ENCODE data around the gene ISYNA1.
A peak's percentile ranks its signal among the peaks of the same experiment; 100 is the strongest.

The ISYNA1 gene

DNA sequence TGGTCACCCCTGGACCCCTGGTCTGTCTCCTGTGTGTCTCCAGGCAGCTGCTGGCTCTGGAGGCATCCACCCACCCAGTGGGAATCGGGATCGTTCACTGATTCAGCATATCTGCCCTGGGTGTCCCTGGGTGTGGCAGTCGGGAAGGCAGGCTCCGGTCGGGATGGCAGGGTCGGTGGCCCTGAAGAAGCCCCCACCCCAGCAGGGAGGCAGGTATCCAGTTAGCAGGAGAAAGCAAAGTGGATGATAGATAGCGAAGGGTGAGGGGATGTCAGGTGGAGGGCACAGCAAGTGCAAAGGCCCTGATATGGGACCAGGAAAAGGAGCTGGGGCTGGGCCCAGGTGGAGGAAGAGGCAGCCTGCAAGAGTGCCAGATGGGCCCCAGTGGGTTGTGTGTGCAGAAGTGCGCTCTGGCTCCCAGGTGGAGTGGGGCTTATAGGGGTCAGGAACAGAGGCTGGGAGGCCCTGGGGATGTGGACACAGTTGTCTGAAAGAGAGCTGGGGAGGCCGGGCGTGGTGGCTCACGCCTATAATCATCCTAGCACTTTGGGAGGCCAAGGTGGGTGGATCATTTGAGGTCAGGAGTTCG, 16.5 kb downstream of the ISYNA1 start:
- FAIRE-seq (no peak), DNase-seq (ENCODE audit: insufficient read length) (no peak)
- TF ChIP-seq POLR2A (IDR thresholded peaks at IDR 0.05; ENCODE audit: low read depth, low read length) (no peak), POLR2AphosphoS5 (IDR thresholded peaks at IDR 0.05; ENCODE audit: low read depth, low read length) (no peak)

DNA sequence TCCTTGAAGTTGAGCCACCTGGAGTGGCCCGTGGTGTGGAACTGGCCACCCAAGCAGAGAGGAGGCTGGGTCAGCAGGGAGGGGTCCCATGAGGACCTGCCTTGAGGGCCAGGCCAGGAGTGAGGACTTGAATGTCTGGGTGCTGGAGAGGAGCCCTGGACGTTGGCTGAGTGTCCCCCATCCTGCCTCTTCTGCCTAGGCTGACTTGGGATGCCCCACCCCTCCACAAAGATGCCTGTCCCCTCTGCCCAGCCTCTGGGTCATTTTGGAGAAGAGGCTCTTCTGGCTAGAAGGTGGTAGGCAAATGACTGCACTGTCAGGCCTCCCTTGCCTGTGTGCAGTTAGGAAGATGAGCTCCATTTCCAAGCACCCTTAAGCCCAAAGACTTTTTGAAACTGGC, 17.0 kb downstream of the ISYNA1 start:
- no peak for FAIRE-seq
- no peak for DNase-seq (ENCODE audit: insufficient read length)
- TF ChIP-seq POLR2AphosphoS5 (IDR thresholded peaks at IDR 0.05; ENCODE audit: low read depth, low read length) (no peak), TAF1 (IDR thresholded peaks at IDR 0.05; ENCODE audit: borderline replicate concordance, low read depth, low read length) (no peak), POLR2A (IDR thresholded peaks at IDR 0.05; ENCODE audit: low read depth, low read length) (no peak)

DNA sequence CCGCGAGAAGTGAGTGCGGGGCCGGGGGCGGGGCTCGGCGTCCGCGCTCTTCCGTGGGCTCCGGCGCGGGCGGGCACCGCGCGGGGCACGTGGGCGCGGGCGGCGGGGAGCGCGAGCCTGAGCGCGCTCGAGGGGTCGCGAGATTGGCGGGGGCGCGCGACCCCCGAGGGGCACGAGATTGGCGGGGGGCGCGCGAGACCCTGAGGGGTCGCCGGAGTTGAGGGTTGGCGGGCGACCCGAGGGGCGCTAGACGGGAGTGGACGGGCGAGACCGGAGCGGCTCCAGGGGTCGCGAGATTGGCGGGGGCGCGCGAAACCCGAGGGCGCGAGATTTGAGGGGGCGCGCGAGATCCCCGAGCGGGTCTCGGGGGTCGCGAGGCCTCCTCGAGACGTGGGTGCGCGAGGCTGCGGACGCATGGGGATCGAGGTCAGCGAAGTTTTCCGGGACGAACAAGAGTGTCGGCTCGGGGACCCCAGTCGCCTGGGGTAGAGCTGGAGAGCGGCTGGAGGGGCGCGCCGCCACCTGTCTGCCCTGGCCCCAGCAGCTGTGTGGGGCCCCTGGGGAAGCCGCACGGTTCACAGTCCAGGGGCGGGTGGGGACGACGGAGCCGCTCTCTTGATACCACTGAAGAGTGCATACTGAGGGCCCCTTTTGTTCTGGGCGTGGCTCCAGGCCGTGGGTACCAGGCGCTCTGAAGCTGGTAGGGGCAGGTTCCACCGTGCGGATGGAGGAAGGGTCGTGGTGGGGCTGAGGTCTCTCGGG, 18.1 kb downstream of the ISYNA1 start:
- FAIRE-seq (peak; percentile 36), DNase-seq (ENCODE audit: insufficient read length) (no peak)
- TF ChIP-seq TAF1 (IDR thresholded peaks at IDR 0.05; ENCODE audit: borderline replicate concordance, low read depth, low read length) (no peak), POLR2AphosphoS5 (IDR thresholded peaks at IDR 0.05; ENCODE audit: low read depth, low read length) (no peak; the same call in 1 of the 2 replicates), POLR2A (IDR thresholded peaks at IDR 0.05; ENCODE audit: low read depth, low read length) (peak; percentile 35; the same call in 1 of the 2 replicates)

DNA sequence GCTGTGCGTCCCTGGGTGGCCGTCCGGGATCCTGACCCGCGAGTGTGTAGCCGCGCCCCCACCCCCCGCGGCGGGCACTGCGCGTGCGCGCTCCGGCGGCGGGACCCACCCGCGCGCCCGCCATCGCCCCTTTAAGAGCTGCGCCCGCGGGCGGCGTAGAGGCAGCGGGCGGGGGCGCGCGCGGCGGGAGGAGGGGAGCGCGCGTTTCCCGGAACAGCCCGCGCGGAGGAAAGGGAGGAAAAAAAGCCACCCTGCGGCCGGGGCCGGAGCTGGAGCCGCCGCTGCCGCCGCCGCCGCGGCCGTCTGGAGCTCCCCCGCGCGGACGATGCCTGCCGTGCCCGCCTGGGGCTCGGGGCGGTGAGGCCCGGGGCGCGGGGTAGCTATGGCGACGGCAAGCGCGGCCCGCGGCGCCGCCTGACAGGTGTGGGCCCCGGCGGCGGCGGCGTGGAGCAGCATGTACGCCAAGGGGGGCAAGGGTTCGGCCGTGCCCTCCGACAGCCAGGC, 18.7 kb downstream of the ISYNA1 start, which contains the start of gene SSBP4:
Gene SSBP4 (plus strand): TSS at position 204 of the 504 bp plus-strand sequence. CDS start 251 bp downstream, at position 455.
- DNase-seq (ENCODE audit: insufficient read length) (peak; percentile 92), FAIRE-seq (peak; percentile 92)
- TF ChIP-seq POLR2AphosphoS5 (IDR thresholded peaks at IDR 0.05; ENCODE audit: low read depth, low read length) (no peak), POLR2A (IDR thresholded peaks at IDR 0.05; ENCODE audit: low read depth, low read length) (peak; percentile 9; the same call in 1 of the 2 replicates), TAF1 (IDR thresholded peaks at IDR 0.05; ENCODE audit: borderline replicate concordance, low read depth, low read length) (no peak)

DNA sequence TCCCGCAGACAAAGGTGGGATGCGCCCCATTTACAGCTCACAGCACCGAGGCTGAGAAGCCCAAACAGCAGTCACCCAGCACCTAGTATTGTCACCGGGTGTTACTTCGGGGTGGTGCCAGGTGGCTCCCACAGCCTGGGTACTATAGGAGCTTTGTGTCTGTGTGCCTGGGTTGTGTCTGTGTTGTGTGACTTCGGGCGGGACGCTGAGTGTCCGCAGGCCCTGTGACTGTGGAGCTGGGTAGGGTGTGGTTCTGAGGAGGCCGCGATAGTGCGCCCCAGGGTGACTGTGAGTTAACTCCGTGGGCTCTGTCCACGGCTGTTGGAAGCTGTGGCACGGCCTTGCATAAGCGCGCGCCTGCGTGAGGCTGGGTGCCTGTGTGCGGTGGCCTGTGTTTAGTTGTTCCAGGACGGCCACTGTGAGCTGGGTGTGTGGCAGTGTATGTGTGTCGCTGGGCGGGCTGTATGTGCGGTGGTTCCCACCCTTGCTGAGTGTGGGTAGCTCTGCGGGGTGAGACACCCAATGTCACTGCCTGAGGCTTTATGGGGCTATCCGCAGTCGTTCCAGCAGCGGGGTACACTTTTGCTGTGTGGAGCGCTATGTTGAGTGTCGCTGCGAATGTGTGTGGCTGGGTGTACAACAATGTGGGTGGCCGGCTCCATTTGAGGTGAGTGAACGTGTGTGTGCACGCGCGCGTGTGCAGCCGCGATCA, 19.3 kb downstream of the ISYNA1 start:
- DNase-seq (ENCODE audit: insufficient read length) (no peak), FAIRE-seq (no peak)
- no peak for TF ChIP-seq POLR2A (IDR thresholded peaks at IDR 0.05; ENCODE audit: low read depth, low read length)
- TF ChIP-seq POLR2AphosphoS5 (IDR thresholded peaks at IDR 0.05; ENCODE audit: low read depth, low read length), result no peak
- TF ChIP-seq TAF1 (IDR thresholded peaks at IDR 0.05; ENCODE audit: borderline replicate concordance, low read depth, low read length), result no peak

DNA sequence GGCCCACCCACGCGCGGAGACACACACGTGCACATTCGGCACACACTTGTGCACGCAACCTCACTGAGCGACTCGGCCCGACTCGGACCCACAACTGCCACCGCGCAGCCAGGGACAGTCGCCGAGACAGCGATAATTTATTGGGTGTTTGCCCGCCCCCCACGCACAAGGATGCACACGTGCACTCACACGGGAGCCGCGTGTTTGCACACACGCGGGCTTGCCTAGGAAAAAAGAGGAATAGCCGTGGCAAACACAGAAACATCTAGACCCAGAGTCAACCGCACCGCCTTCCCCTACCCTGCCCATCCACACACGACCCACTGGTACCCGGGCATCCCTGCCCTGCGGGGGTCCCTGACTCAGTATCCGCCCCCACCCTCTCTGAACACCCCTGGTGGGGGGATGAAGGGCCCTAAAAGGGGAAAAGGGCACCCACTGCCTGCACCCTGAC, 19.9 kb downstream of the ISYNA1 start:
- FAIRE-seq (peak; percentile 57), DNase-seq (ENCODE audit: insufficient read length) (no peak)
- TF ChIP-seq POLR2AphosphoS5 (IDR thresholded peaks at IDR 0.05; ENCODE audit: low read depth, low read length) (no peak), POLR2A (IDR thresholded peaks at IDR 0.05; ENCODE audit: low read depth, low read length) (no peak), TAF1 (IDR thresholded peaks at IDR 0.05; ENCODE audit: borderline replicate concordance, low read depth, low read length) (no peak)

DNA sequence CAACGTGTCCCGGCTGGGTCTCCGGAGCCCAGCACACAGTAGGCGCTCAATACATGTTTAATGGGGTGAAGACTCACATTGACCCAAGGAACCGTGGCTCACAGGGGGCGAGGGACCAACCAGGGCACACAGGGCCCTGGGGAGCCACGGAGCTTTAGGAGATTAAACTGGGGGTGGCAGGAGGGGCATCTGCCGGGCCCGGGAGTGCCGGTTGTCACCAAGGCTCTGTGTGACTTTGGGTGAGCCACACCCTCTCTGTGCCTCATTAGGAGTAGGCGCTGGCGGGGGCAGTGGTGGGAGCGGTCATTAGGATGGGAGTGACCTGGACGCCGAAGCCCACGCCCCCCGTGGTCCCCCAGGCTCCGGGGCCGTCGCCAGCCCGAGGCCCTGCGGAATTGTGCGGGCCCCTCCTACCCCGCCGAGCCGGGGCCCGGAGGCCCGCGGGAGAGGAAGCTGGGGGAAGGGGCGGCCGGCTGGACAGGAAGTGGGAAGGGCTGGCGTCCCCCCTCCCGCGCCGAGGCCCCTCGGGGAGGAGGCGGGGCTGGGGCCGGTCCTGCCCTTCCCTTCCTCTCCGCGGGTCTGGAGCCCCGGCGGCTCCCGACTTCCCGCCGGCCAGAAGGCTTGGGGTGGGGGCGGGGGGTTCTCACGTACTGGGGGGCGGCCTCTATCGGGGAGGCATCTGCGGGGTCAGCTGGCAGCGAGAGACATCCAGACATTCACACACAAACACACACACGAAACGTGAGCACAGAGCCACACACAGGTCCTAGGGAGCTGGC, 20.5 kb downstream of the ISYNA1 start:
- FAIRE-seq (peak; percentile 80), DNase-seq (ENCODE audit: insufficient read length) (no peak)
- TF ChIP-seq POLR2AphosphoS5 (IDR thresholded peaks at IDR 0.05; ENCODE audit: low read depth, low read length), result no peak
- TF ChIP-seq POLR2A (IDR thresholded peaks at IDR 0.05; ENCODE audit: low read depth, low read length), result no peak
- no peak for TF ChIP-seq TAF1 (IDR thresholded peaks at IDR 0.05; ENCODE audit: borderline replicate concordance, low read depth, low read length)

DNA sequence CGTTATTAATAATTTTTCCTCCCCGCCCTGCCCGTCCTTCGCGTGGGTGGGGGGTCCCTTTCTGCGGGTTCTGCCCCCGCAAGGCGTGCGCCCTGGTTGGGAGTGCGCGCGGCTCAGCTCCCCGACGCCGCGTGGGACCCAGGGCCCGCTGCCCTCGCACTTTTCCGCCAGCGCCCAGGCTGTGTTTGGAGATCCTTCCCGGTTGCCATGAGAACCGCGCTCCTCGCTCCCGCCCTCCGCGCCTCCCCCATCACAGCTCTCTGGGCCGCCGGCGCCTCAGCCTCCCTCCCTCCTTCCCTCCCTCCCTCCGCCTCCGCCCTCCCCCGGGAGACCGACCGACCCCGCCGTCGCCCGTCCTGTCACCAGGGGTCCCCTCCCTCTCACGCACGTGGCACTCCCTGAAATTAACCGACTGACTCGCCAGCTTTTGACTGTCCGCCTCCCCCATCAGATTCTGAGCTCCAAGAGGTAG, 21.1 kb downstream of the ISYNA1 start:
- TF ChIP-seq POLR2A (IDR thresholded peaks at IDR 0.05; ENCODE audit: low read depth, low read length), result no peak
- TF ChIP-seq POLR2AphosphoS5 (IDR thresholded peaks at IDR 0.05; ENCODE audit: low read depth, low read length), result no peak
- no peak for TF ChIP-seq TAF1 (IDR thresholded peaks at IDR 0.05; ENCODE audit: borderline replicate concordance, low read depth, low read length)
- FAIRE-seq (no peak), DNase-seq (ENCODE audit: insufficient read length) (no peak)

DNA sequence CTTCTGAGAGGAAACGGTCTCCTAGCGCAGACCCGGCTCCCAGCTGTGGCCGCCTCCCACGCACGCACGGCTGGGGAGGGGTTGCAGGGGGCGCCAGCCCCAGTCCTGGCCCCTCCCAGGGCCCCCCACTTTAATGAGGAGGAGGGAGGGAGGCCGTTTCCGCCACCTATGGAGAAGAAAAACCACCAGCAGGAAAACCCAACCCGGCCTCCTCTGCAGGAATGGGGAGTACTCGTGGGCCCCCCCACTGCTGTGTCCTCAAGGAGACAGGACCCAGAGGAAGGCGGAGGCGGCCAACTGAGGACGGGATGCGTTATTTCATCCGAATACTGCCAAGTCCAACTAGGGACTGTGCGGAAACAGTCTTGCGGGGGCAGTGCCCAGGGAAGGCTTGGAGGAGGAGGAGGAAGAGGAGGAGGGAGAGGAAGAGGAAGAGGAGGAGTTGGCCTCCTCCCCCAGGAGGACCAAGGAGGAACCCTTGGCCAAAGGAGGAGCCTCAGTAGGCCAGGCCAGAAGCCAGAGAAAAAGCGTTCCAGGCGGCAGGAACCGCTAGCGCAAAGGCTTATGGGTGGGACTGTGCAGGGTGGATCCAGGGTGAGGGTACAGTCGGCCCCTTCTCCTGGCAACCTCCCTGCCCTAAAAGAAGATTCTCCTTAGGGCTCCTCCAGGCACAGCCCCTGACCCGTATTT, 22.6 kb downstream of the ISYNA1 start:
- TF ChIP-seq TAF1 (IDR thresholded peaks at IDR 0.05; ENCODE audit: borderline replicate concordance, low read depth, low read length), result no peak
- no peak for TF ChIP-seq POLR2AphosphoS5 (IDR thresholded peaks at IDR 0.05; ENCODE audit: low read depth, low read length)
- no peak for TF ChIP-seq POLR2A (IDR thresholded peaks at IDR 0.05; ENCODE audit: low read depth, low read length)
- DNase-seq (ENCODE audit: insufficient read length), result no peak
- FAIRE-seq, result no peak

DNA sequence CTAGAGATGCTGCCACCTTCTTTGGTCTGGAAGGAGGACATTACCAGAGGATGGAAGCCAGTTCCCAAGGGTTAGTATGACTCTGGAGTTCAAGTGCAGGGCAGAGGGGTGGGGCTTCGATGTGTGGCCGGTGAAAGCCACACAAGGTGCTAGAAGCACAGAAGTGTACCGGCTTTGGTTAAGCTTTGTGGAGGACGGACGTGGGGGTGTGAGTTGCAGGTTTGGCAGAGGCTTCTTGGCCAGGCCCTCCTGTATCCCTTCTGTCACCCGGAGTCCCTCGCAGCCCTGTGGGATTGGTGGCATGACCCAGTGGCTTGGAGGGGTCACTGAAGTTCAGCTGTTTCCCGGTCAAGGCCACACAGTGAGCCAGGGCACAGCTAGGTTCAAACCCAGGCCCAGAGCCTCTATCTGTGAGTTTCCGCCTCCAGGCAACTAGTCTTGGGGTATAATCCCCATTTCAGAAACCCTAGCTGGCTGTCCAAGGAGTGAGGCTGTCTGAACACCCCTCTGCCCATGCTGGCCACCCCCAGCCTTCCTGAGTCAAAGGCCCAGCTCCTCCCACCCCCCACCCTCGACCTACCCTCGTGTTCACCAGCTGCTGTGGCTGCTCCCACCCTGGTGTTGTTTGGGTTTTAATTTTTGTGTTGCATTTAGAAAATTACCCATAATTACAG, 23.3 kb downstream of the ISYNA1 start:
- no peak for TF ChIP-seq POLR2A (IDR thresholded peaks at IDR 0.05; ENCODE audit: low read depth, low read length)
- no peak for DNase-seq (ENCODE audit: insufficient read length)
- FAIRE-seq, result no peak

Measured in GM12892 (cell line).